NCI-H748 (cell line): ENCODE results near the gene ODC1.
A peak's percentile ranks its signal among the peaks of the same experiment; 100 is the strongest.

ENCODE experiments used
- DNase-seq: peaks from one replicate; lab custom pipeline; 2025; ENCODE audit not compliant: unreplicated experiment; lab: John Stamatoyannopoulos, UW

Gene ODC1

DNA sequence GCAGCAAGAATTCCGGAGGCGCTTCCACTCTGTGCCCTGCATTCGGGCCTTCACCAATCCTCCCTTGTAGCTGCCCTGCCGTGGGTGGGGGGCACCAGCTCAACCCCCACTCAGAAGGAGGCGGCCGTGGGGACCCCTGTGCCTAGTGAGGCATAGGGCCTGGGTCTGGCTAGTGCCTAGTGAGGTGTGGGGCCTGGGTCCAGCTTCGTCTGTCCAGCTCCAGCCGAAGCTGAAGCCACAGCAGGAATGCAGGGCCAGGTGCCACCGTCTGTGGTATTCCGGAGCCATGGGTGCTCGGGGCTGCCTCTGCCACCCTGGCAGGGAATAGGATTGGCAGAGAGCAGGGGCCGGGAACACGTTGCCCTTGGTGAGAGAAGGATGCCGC is 12.3 kb downstream of the ODC1 start:
- no peak for DNase-seq

DNA sequence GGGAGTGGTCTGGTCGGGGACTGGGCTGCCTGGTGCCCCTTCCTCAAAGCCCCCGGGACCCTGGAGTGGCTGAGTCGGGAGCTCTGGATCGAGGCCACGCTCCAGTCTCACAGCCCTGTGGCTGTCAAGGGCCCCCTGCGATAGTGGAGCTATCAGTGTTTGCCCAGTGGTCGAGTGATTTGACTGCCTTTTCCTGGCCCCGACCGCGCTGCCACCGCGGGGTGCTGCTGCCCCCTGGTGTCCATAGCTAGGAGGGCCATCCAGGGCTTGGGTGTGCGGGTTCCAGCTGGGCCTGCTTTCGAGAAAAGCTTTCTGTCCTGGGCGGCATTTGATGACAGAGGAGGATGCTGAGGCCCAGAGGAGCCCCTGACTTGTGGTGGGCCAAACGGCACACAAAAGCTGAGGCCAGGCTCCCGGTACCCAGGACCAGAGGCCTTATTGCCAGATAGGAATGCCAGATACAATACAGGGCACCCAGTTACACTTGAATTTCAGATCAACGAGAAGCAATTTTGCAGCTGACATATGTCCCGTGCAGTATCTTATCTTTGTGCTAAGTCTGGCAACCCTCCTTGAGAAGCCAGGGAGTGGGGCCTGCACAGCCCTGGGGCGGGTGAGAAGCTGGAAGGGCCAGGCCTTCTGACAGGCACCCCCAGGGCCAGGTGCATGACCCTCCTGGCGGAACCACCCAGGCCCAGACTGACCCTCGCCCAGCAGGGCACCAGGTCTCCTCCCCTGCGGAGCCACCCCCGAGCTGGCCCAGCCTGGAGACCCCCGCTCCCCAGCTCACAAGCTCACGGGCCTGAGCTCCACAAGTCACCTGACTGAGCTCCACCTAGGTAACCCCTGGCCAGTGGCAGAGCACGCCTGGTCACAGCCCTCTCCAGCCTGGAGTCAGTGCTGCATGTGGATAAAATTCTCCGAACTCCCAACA is 13.0 kb downstream of the ODC1 start:
- peak; percentile 82 for DNase-seq

DNA sequence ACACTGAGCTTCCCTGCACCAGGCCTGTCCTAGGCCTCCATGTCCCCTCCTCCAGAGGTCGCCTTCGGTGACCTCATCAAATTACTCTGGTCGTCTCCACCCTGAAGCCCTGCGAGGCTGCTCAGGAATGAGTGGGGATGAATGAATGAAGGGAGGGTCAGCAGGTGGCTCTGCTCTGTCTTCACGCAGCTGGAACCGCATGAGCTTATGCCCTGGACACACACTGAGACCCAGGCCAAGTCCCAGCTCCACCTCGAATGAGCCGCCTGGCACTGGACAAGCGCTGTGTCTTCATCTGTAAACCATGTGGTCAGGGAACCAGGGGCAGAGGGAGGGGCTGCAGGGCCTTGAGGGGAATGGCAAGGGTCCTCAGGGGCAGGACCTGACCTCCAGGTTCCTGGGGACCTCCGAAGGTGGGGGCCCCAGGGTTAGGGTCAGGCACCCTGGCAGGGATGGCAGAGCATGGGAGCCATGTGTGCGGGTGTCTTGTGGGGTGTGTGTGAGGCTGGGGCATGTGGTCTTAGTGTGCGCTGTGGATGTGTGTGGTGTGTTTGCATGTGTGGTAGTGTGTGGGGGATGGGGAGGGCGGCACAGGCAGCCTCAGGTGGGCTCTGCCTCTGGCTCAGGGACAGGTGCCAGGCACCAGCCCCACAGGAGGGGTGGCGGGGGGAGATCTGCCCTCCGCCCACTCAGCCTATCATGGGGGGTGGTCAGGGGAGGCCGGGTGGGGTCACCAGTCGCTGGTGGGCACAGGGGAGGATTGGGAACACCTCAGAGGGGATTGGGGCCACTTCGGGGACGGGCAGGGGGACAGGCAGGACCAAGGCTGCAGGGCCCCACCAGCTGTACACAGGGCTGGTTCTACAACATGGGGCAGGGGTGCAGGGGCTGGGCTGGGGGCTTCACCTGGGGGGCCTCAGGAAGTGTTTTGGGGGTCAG is 13.9 kb downstream of the ODC1 start:
- DNase-seq: no peak

DNA sequence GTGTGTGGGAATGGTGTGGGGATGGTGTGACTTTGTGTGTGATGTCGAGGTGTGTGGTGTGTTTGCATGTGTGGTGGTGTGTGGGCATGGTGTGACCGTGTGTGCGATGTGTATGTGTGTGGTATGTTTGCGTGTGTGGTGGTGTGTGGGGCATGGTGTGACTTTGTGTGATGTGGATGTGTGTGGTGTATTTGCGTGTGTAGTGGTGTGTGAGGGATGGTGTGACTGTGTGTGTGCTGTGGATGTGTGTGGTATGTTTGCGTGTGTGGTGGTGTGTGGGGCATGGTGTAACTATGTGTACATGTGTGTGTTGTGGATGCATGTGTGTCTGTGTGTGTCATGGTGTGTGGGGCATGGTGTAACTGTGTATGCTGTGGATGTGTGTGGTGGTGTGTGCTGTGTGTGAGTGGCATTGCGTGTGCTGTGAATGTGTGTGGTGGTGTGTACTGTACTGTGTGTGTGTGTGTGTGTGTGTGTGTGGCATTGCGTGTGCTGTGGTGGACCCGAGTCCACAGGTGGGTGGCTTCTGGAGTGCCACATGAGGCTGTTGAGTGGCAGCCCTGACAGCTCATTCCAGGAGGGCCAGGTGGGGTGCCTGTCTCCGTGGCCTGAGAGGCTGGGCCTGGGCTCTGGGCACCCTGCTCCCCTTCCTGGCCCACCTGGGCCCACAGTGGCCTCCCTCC is 14.7 kb downstream of the ODC1 start:
- no peak for DNase-seq

DNA sequence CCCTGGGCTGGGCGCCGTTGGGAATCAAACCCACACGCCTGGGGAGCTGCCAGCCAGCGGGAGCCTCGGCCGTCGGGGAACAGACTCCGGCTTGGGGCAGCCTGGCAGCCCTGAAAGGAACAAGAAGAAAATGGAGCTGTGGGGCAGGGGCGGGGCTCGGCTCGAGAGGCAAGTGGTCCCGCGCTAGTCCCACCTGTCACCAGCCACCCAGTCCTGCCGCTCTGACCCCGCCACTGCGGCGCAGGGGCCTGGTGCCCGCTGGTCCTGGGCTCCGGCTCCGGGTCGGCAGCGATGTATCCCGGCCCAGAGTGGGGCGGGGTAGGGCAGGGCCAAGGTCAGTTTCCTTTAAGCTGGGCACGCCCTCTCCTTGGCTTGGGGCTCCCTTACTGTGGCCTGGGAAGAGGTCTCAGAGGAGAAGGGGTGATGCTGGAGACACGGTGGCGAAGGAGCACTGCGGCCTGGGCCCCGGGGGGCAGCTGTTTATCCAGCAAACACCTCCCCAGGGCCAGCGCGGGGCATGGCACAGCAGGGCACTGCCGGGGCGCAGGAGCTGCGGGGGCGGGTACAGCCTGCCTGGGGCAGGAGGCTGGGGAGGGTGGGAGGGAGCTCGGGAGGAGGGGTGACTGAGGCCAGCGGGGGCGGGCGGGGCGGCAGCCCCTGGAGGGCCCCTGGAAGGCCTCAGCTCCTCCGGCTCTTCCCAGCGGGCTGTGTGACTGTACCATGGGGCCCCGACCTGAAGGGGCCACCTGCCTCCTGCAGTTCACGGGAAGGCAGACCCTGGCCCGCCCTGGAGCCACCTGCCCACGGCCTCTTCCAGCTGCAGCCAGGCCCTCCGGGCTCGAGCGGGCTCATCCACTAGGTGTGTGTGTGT is 15.6 kb downstream of the ODC1 start:
- DNase-seq: no peak

DNA sequence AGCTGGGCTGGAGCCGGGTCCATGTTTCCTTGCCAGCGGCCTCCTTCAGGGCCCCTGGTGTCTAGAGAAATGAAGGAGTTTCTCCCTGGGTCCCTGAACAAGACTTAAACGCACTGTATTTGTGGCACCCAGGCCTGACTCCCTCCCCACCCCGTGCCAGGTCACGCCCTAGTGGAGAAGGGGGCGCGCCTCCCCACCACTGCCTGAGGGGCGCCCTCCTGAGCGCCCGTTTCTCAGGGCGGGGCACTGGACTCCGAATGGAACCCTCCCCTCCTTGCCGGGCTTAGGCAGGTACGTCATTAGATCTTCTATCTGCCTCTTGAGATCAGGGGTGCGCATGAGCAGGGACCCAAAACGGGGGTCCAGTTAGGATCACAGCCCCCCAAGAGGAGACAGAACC is 16.3 kb downstream of the ODC1 start:
- no peak for DNase-seq

- no peak for DNase-seq
Observed at GRCh38 chr2:10430886-10431622, 17.1 kb downstream of the ODC1 start.

- no peak for DNase-seq
Observed at GRCh38 chr2:10428924-10429323, 19.2 kb downstream of the ODC1 start.

DNA sequence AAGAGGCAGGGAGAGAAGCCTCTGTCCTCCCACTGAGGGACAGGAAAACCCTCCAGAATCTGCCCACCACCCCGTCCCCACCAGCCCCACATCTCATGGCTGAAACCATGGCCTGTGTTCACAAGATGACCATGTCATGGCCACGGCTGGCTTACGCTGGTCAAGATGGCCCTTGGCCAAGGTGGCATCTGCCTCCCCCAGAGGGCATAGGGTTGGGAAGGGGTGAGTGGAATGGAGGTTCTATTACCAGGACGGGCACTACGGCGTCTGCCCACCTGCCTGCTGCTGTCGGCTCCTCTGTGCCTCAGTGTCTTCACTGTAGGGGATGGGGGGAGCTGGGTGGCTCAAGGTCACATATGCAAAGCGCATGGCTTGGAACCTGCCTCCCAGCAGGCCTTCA is 19.8 kb downstream of the ODC1 start:
- no peak for DNase-seq

DNA sequence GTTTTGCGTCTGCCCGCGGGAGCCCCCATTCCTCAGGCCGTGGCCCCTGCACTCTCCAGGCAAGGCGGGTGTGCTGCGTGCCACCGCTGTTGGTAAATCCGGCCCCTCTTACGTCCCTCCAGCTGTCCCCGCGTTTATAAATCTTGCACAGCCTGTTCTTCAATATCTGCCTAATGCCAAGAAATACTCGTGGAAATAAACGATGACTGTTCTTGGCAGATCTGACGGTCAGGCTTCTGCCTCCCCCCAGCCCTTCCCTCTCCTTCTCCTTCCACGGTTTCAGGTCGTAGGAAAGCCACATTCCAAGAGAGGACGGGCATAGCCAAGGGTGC is 20.5 kb downstream of the ODC1 start:
- DNase-seq: no peak

- no peak for DNase-seq
Observed at GRCh38 chr2:10426726-10427617, 21.2 kb downstream of the ODC1 start.

DNA sequence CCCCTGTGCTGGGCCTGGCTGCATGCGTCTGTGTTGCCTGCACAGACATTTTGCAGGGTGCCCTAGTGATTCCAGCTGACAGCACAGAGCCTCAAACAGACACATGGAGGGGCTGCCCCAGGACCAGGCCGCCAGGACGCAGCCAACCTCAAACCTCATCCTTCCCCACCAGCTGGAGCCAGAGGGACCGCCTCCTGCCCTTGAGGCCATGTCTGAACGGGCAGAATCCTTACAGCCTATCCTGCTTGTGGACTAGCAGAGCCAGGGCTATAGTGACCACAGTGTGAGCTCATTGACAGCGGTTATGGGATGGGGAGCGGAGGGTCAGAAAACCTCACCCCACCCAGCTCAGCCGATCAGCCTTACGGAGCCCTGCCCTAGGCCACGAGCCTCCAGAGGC is 22.4 kb downstream of the ODC1 start:
- DNase-seq: no peak

DNA sequence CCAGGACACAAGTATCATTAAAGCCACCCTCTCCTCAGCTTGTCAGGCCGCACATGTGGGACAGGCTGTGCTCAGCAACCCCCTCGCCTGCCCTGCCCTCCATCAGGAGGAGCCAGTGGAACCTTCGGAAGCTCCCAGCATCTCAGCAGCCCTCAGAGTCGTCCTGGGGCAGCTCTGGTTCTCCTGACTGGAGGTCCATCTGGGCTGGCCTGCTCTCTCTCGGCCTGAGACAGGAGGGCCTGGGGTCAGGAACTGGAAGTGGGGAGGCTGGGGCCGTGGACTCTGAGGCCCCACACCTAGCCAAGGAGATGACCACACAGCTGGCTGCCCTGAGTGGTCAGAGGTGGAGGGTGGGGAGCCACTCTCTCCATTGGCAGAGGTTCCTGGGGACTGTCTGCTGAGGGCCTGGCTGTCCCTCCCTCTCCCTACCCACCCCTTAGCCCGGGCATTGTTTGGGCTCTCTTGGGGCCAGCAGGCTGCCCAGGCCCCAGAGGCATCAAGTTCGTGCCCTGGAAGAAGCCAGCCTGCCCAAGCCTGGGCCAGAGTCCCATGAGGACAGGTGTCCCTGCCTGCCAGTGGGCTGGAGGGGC is 23.1 kb downstream of the ODC1 start:
- no peak for DNase-seq

DNA sequence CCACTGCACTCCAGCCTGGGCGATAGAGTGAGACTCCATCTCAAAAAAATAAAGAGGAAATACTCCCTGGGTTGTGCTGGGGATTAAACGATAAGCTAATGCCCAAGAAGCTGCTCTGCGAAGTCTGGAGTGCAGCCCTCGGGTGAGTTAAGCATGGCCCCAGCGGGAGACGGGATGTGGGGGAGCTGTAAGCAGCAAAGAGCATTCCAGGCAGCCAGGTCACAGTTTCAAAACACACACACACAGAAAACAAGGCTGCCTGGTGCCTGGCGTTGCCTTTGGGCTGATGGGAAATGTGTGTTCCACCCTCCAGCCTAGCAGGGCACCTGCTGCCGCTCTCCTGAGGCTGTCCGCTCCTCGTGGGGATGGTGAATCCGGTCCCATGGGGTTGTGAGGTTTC is 24.1 kb downstream of the ODC1 start:
- DNase-seq: no peak

DNA sequence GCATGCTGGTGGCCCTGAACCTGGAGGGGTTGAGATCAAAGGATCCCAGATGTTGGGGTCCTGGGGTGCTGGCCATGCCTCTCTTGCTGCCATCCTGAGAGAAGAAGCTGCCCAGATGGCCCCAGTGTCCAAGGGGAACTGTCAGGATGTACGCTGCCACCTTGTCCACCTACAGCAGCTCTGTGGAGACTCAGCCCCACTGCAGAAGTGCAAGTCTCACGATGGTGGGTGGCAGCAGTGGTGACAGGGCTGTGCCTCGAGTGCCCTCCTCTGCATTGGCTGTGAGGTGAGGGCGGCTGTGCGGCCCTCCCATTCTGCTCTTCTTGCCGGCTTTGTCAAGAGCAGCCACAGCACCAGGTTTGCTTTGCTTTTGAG is 24.7 kb downstream of the ODC1 start:
- DNase-seq: no peak

DNA sequence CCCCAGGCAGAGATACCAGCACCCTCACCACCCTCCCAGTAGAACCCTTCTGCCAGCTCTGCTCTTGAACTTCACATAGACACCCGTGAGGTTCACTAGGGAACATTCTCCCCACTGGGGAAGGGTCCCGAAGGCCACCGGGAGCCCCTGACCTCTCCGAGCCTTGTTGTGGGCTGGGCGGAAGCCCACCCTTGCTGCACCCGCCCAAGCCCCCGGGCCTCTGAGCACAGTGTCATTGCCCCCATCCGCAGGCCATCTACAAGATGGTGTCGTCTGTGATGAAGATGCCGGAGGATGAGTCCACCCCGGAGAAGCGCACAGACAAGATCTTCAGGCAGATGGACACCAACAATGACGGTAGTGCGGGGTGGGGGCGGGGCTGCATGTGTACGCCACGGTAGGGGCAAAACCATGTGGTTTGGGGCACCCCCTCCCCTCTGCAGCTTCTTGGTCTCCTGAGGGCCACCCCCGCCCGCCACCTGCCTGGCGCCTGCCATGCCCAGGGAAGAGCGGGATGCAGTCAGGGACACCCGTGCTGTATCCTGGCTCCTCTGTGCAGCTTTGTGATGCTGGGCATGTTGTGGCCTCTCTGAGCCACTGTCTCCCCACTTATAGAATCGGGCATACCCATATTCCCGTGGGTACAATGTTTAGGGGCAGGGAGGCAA is 25.3 kb downstream of the ODC1 start:
- DNase-seq: no peak

DNA sequence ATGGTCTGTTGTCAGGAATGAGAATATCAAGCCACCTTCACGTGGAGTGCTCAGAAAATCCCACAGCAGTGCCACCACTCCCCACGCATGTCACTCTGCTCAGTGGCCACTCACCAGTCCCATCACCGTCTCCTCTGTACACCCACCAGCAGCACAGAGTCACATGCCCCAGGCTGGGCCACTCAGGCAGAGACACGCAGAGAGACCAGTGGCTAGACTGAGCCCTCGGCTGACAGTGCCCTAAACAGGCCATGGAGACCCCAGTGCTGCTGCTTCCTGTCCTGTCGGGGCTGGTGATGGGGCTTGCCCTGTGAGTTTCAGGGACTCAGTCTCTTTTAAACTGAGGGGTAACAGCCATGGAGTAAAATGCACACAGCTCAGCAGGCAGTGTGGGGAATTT is 25.9 kb downstream of the ODC1 start:
- DNase-seq: no peak
